ENCODE measurements around the gene TBC1D5. TPM values are rescaled to one million over a fixed set of nuclear protein-coding genes. Genes with fewer than 3 reads are reported as not detected.

The TBC1D5 gene
- total and polyA plus RNA-seq, 2 experiments from 2014 or later: 31.0 to 69.9 TPM

DNA sequence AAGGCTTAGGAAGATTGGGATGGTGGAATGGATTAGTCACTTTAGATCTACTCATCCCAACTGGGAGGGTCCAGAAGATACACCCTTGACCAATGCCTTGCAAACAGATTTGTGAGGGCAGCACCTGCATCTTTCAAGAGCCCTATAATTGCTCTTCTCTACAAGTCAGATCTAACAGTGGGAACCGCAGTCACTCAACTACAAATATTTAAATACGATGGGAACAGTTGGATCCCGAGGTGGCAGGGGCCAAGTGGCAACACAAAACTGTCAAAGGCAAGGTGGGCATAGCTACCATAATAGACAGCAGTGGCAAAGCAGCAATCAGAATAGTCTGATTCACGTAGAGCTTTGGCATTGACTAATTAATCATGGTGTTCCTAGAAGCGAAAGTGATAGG is 152.0 kb downstream of the TBC1D5 start:
- no peak overlapping the region for H3K9ac ChIP-seq
- no peaks in the 10 kb centered on the region for H3K9me2 ChIP-seq (ENCODE audit: insufficient read depth)
- TF ChIP-seq EZH2 (IDR thresholded peaks at IDR 0.05; ENCODE audit: insufficient read depth, poor library complexity, severe bottlenecking) (no peak), EZH2phosphoT487 (IDR thresholded peaks at IDR 0.05; ENCODE audit: insufficient read depth, low read depth) (no peak)
- WGBS, 2 experiments (ENCODE audit: low coverage in 1 of 2, low lambda C conversion rate in 2 of 2, missing lambda C conversion rate in 2 of 2): 96 to 99% methylated on average over 5 of the region's 5 CpGs
- no peaks in the 10 kb centered on the region for H3K9me3 ChIP-seq (ENCODE audit: low read depth)
- H3K27me3 ChIP-seq (replicated peaks; ENCODE audit: insufficient read depth): no peaks in the 10 kb centered on the region
- no peaks in the 10 kb centered on the region for H3K36me3 ChIP-seq (ENCODE audit: low read depth)
- DNase-seq: no peak
- no peaks in the 10 kb centered on the region for H3K79me2 ChIP-seq (ENCODE audit: insufficient read depth)
- no peak overlapping the region for H3K4me3 ChIP-seq
- no peak overlapping the region for H3K4me2 ChIP-seq (ENCODE audit: unreplicated experiment)
- H4K20me1 ChIP-seq (ENCODE audit: insufficient read depth): no peaks in the 10 kb centered on the region
- no peak overlapping the region for H3K27ac ChIP-seq
- in situ Hi-C loops (cut with MboI): no loop called here
- H3F3A ChIP-seq (ENCODE audit: insufficient read depth): no peaks in the 10 kb centered on the region
- H2AFZ ChIP-seq: no peak overlapping the region
- H3K4me1 ChIP-seq (ENCODE audit: insufficient read depth): no peaks in the 10 kb centered on the region

DNA sequence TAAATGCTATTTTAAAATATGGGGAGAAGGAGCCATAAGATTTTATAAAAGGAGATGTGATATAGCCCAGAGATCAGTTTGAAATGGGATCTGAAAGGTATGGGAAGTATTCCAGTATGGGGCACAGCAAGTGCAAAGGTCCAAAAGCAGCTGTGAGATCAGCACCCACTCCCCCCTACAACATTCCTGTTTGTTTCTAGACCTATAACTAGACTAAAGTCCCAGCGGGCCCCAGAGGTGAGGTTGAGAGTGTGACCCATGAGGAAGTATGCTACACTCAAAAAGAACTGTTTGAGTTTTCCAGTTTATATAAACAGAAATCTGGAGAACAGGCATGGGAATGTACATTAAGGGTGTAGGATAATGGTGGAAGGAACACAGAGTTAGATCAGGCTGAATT is 152.5 kb downstream of the TBC1D5 start:
- Histone ChIP-seq H4K20me1 (ENCODE audit: insufficient read depth) (no peaks in the 10 kb centered on the region), H3K9ac (no peak overlapping the region), H3K4me3 (no peak overlapping the region), H3K36me3 (ENCODE audit: low read depth) (no peaks in the 10 kb centered on the region), H3F3A (ENCODE audit: insufficient read depth) (no peaks in the 10 kb centered on the region), H3K9me3 (ENCODE audit: low read depth) (no peaks in the 10 kb centered on the region), H2AFZ (no peak overlapping the region), H3K27me3 (replicated peaks; ENCODE audit: insufficient read depth) (no peaks in the 10 kb centered on the region), H3K4me1 (ENCODE audit: insufficient read depth) (no peaks in the 10 kb centered on the region), H3K27ac (no peak overlapping the region), H3K4me2 (ENCODE audit: unreplicated experiment) (no peak overlapping the region), H3K79me2 (ENCODE audit: insufficient read depth) (no peaks in the 10 kb centered on the region), H3K9me2 (ENCODE audit: insufficient read depth) (no peaks in the 10 kb centered on the region)
- no peak for TF ChIP-seq EZH2phosphoT487 (IDR thresholded peaks at IDR 0.05; ENCODE audit: insufficient read depth, low read depth)
- TF ChIP-seq EZH2 (IDR thresholded peaks at IDR 0.05; ENCODE audit: insufficient read depth, poor library complexity, severe bottlenecking): no peak
- no peak for DNase-seq
- 97 to 100% methylated on average over 1 of the region's 1 CpG for WGBS, 2 experiments (ENCODE audit: low coverage in 1 of 2, low lambda C conversion rate in 2 of 2, missing lambda C conversion rate in 2 of 2)
- in situ Hi-C loops (cut with MboI): no loop called here

DNA sequence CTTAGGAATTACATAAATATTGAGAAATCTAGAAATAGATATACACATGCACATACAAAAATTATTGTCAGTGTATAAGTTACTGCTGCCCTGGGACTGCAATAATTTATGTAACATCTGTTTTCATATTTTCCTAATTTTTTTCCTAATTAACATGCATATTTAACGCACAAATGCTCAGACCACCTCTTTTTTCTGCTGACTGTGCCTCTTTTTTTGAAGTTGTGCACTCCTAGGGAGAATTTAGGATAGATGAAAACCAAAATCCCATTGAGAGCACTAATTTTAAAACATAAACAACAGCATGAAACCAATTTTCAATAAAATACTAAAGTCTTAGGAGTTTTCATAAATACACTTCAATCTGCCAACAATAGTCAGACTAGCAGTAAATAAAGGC is 154.0 kb downstream of the TBC1D5 start:
- Histone ChIP-seq H3K9me2 (ENCODE audit: insufficient read depth) (no peaks in the 10 kb centered on the region), H3K36me3 (ENCODE audit: low read depth) (no peaks in the 10 kb centered on the region), H3K79me2 (ENCODE audit: insufficient read depth) (no peaks in the 10 kb centered on the region), H3K4me1 (ENCODE audit: insufficient read depth) (no peaks in the 10 kb centered on the region), H3F3A (ENCODE audit: insufficient read depth) (no peaks in the 10 kb centered on the region), H3K27ac (no peak overlapping the region), H3K27me3 (replicated peaks; ENCODE audit: insufficient read depth) (no peaks in the 10 kb centered on the region), H4K20me1 (ENCODE audit: insufficient read depth) (no peaks in the 10 kb centered on the region), H3K4me2 (ENCODE audit: unreplicated experiment) (no peak overlapping the region), H3K4me3 (no peak overlapping the region), H3K9me3 (ENCODE audit: low read depth) (no peaks in the 10 kb centered on the region), H3K9ac (no peak overlapping the region), H2AFZ (no peak overlapping the region)
- in situ Hi-C loops (cut with MboI): no loop called here
- 92 to 98% methylated on average over 1 of the region's 1 CpG for WGBS, 2 experiments (ENCODE audit: low coverage in 1 of 2, low lambda C conversion rate in 2 of 2, missing lambda C conversion rate in 2 of 2)
- TF ChIP-seq EZH2 (IDR thresholded peaks at IDR 0.05; ENCODE audit: insufficient read depth, poor library complexity, severe bottlenecking) (no peak), EZH2phosphoT487 (IDR thresholded peaks at IDR 0.05; ENCODE audit: insufficient read depth, low read depth) (no peak)
- DNase-seq: no peak

DNA sequence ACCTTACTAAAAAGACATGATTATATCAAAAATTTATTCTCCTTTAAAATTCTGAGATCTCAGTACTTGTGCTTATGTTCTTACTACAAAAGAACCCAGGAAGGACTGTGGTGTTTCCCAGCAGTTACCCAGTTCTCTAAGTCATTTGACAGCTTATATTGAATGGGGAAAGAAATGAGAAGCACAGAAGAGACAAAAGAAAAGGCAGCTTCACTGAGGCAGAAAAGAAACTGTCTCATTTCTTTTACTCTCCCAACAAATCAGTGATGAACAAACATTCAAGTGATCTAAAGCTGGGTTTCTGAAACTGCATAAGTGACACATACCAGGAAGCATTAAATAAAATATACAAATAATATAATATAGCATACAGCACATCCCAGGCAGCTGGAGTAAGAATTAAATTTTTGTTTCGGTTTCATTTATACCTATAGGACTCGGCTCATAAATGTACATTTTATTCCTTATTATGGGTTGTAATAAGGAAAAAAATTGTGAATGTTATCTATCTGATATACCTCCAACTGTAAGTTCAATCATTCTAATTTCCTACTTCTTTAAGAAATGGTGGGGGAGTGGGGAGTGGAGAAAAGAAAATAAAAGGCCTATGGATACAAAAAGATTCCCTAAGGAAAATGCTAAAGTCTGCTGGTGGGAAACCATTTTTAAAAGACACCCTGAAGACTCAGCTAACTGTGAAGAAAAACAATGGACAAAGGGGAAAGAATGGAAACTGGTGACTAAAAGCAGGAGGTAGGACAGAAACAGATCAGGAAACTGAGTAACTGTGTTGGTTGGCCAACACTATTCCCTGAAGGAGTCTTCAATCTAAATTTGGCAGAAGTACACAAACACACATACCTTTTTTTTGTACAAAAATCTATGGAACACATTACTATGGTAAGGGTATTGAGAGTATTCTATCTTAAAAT is 156.8 kb downstream of the TBC1D5 start:
- Histone ChIP-seq H3K27me3 (replicated peaks; ENCODE audit: insufficient read depth) (no peaks in the 10 kb centered on the region), H4K20me1 (ENCODE audit: insufficient read depth) (no peaks in the 10 kb centered on the region), H3K9me3 (ENCODE audit: low read depth) (no peaks in the 10 kb centered on the region), H3K4me1 (ENCODE audit: insufficient read depth) (peaks cover 9% of the 10 kb centered on the region), H3K4me3 (no peak overlapping the region), H3K9ac (no peak overlapping the region), H3F3A (ENCODE audit: insufficient read depth) (peaks cover 14% of the 10 kb centered on the region; the same call in 1 of the 2 replicates), H3K9me2 (ENCODE audit: insufficient read depth) (no peaks in the 10 kb centered on the region), H3K27ac (no peak overlapping the region), H2AFZ (no peak overlapping the region), H3K36me3 (ENCODE audit: low read depth) (no peaks in the 10 kb centered on the region), H3K4me2 (ENCODE audit: unreplicated experiment) (no peak overlapping the region), H3K79me2 (ENCODE audit: insufficient read depth) (no peaks in the 10 kb centered on the region)
- TF ChIP-seq EZH2phosphoT487 (IDR thresholded peaks at IDR 0.05; ENCODE audit: insufficient read depth, low read depth) (no peak), EZH2 (IDR thresholded peaks at IDR 0.05; ENCODE audit: insufficient read depth, poor library complexity, severe bottlenecking) (no peak)
- no peak for DNase-seq
- WGBS, 2 experiments (ENCODE audit: low coverage in 1 of 2, low lambda C conversion rate in 2 of 2, missing lambda C conversion rate in 2 of 2): 96 to 97% methylated on average over 2 of the region's 2 CpGs
- in situ Hi-C loops (cut with MboI): no loop called here

Data from GM23248 (cell line).